Inflammatory macrophage treated with lipopolysaccharide for 1 hour (primary cell): ENCODE measurements around the gene HRAS.

Experiments used
- DNase-seq, 2 donors: peaks; one replicate each; pipeline ENCODE4 v3.0.0-alpha.2; 2020 to 2022

The HRAS gene

DNA sequence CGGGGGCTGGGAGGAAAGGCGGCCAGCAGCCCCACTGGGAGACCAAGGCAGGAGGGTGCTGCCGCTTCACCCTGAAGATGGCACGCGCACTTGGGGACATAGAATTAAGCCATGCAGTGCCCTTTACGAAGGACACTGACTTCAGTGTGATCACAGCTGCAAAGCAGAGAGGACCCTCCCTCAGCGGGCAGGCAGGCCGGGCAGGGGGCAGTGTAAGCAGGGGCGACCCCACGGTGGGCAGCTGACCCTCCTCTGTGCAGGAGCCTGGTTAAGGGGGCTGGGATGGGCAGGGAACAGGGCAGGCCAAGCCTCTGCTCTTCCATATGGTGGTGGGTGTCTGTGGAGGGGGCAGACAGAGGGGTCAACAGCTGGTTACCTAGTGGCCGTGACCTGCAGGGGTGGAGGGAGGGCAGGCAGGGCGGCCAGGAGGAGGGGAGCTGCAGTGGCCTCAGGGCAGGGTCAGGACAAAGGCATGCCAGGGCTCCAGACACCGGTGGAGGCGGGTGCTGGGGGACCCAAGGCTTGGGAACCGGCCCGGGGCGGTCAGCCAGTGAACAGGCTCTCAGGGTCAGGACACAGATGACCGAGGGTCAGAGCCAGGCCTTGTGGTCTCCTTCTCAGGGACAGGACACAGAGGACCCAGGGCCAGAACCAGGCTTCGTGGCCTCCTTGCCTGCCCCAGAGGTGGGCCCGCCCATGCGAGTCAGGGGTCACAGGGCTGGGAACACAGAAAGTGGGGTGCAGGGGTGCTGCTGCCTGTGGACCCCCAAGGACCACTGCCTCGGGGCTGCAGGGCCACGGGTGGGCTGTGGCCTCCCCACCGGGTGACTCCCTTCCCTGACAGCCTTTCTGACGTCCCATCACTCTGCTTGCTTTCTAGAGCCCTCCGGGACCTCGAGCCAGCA lies 18.0 kb upstream of the HRAS start:
- DNase-seq = no peak

GRCh38 chr11:551596-551995 lies 16.2 kb upstream of the HRAS start:
- DNase-seq = no peak

- no peak for DNase-seq
Observed at GRCh38 chr11:551131-551530, 15.8 kb upstream of the HRAS start.

- no peak for DNase-seq
Observed at GRCh38 chr11:550746-551085, 15.3 kb upstream of the HRAS start.

DNA sequence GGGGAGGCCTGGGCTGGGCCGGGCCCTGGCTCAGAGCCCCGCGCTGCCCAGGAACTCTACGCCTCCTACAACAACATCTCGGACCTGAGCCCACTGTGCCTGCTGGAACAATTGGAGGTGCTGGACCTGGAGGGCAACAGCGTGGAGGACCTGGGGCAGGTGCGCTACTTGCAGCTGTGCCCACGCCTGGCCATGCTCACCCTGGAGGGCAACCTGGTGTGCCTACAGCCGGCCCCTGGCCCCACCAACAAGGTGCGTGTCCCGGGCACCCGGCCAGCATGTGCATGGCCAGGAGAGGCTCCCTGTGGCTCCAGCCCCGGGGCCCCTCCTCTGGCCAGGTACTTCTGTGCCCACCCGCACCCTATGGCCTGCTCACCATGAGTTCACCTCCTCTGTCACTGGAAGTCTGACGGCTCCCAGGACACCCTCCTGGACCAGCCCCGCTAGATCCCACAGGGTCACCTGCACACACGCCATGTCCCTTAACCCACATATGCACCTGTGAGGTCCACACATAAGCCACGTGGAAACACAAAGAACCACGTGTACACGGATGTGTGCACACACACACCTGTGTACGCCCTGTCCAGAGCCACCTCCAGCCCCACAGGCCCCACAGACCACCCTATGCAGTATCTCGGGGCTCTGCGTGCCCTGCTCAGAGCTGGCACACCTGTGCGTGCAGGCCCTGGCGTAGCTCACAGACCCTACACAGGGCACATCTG lies 14.8 kb upstream of the HRAS start:
- DNase-seq = no peak

- no peak for DNase-seq
Observed at GRCh38 chr11:548700-549603, 13.6 kb upstream of the HRAS start.

DNA sequence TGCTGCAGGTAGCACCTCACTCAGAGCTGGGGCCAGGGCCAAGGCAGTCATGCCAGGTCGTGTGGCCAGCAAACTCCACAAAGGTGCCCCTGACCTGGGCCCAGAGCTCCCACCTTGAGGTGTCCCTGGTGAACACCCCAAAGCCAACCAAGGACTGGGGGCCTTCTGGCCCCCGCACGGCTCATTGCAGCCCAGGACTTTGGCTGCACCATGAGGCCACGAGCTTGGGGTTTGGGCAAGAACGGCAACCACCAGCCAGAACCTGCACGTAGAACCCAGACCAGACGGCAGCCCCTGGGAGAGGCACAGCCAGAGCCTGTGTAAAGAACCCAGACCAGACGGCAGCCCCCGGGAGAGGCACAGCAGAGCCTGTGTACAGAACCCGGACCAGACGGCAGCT lies 9.8 kb upstream of the HRAS start:
- no peak for DNase-seq

DNA sequence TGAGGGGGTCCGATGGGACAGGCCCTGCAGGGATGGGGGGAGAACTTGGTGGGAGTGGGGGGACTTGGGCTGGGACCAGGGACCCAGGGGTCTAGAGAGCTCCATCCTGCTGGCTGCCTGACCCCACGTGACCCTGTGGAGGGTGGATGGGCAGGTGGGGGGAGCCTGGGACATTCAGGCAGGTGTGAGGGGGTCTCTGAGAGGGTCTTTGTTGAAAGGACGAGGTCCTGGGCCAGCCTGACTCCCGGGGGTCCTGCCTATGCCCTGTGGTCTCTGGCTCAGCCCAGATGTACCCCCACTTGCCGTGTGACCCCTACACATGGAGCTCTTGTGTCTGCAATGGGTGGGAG lies 9.4 kb upstream of the HRAS start:
- no peak for DNase-seq

GRCh38 chr11:541433-541885 lies 6.1 kb upstream of the HRAS start:
- no peak for DNase-seq

GRCh38 chr11:540583-541432 lies 5.4 kb upstream of the HRAS start:
- DNase-seq = no peak

DNA sequence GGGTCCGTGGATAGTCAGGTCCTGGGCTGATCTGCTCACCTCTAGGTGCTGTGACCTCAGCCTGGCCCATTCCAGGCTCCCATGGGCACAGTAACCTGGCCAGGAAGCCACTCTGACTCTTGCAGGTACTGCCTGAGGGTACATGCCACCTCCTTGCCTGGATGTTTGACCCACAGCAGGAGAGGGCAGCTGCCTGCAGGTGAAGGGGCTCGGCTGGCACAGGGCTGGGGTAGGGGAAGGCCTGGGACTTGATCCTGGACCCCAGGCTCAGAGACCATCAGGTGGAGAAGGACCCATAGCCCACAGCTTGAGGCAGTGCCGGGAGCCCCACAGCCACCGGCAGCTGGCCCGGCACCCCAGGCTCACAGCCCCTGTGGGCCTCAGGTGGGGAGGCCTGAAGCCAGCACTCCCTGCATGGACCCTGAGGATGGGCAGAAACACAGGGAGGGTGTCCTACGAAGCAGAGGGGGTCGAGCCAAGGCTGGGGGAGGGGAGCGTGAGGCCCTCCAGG lies 4.7 kb upstream of the HRAS start:
- DNase-seq = no peak

- DNase-seq = no peak
Observed at GRCh38 chr11:538431-539051, 3.2 kb upstream of the HRAS start.

GRCh38 chr11:537622-538430 lies 2.5 kb upstream of the HRAS start:
- no peak for DNase-seq

DNA sequence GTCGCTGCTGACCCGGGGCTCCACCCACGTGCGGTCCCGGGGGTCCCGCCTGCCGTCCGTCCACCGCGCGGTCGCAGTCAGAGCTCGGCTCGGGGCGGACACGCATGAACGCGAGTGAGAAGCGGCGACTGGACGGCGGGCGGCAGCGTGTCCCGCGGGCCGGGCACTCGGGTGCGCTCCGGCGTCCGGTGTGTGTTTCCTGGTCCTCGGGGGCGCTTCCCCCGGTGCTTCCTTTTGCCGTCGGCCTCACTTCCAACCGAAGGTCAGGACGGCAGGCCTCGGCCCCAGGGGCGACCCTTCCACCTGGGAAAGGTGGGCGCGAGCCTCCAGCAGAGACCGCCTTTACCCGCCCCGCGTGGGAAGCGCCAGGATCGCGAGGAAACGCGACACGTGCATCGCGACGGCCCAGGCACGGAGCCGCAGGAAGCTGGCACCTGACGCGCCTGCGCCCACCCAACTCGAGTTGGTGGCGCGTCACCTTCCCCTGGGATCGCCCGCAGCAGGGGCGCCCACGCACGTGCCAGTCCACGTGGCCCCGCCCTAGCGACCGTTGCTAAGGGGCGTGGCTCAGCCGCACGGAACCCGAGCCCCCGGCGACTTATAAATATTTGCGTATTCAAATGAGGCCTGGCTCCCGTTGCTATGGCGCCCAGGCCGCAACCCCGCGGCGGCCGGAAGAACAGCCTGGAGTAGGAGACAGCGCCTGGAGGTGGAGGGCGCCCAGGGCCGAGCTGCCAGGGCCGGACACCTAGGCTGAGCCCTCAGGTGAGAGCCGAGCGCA lies 1.7 kb upstream of the HRAS start, which contains the start of gene LRRC56:
Gene LRRC56, plus strand, starts transcription at position 687 of the 781 bp plus-strand sequence. CDS start 3,158 bp downstream, outside the sequence.
- peak; percentile 56 to 85 for DNase-seq

DNA sequence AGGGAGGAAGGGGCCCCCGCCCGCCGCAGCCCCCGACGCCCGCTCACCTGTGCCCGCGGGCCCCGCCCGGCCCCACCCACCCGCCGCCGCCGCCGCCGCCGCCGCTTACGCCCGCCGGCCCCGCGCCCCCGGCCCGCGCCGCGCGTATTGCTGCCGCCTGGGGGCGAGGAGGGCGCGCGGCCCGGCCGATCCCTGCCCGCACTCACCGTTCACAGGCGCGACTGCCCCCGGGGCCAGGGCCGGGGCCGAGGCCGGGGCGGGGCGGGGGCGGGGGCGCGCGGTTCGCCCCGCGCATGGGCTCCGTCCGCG lies 212 bp downstream of the HRAS start:
- DNase-seq = no peak

DNA sequence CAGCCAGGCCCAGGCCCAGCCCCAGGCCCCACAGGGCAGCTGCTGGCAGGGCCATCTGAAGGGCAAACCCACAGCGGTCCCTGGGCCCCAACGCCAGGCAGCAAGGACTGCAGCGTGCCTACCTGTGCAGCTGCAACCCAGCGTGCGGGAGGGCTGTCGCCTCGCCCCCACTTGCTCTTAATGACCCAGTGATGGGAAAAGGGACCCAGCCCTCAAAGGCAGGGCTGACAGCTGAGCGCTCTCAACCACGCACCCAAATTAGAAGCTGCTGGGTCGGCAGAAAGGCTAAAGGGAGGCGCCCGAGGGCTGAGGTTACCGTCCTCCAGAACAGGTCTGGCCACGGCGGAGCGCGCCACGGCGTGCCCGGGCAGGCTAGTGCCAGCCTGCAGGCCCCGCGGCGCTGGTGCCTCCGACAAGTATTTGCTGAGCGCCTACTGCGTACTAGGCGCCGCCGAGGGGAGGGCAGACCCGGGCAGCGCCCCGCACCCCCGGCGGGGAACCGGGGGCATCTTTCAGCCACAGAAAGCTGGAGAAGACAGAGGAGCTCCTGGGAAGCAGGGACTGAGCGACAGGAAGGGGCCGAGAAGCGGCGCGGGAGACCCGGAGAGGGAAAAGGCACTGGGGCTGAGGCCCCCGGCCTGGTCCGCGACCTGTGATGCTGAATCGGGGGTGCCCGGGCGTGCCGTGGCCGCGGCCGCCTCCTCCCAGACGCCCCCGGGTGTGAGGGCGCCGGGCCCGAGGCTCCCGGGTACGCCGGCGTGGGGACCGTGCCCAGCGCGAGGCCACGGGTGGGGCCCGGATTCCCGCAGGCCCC lies 773 bp downstream of the HRAS start:
- no peak for DNase-seq

GRCh38 chr11:533586-534395 lies 1.6 kb downstream of the HRAS start:
- no peak for DNase-seq

GRCh38 chr11:532986-533585 lies 2.3 kb downstream of the HRAS start:
- DNase-seq = no peak
